SW480 (cell line): ENCODE results near the gene BRSK2.
"Not testable (repeated sequence)": the region's sequence is repeated elsewhere in the genome, so short reads cannot be mapped to it uniquely, and the experiment has no call there.

Experiments used
- DNase-seq: peaks from one replicate; pipeline ENCODE4 v3.0.0-alpha.2; 2016; ENCODE audit warnings: low spot score

Gene BRSK2

GRCh38 chr11:1409852-1410125 lies 20.1 kb downstream of the BRSK2 start:
- DNase-seq: not testable (repeated sequence)

DNA sequence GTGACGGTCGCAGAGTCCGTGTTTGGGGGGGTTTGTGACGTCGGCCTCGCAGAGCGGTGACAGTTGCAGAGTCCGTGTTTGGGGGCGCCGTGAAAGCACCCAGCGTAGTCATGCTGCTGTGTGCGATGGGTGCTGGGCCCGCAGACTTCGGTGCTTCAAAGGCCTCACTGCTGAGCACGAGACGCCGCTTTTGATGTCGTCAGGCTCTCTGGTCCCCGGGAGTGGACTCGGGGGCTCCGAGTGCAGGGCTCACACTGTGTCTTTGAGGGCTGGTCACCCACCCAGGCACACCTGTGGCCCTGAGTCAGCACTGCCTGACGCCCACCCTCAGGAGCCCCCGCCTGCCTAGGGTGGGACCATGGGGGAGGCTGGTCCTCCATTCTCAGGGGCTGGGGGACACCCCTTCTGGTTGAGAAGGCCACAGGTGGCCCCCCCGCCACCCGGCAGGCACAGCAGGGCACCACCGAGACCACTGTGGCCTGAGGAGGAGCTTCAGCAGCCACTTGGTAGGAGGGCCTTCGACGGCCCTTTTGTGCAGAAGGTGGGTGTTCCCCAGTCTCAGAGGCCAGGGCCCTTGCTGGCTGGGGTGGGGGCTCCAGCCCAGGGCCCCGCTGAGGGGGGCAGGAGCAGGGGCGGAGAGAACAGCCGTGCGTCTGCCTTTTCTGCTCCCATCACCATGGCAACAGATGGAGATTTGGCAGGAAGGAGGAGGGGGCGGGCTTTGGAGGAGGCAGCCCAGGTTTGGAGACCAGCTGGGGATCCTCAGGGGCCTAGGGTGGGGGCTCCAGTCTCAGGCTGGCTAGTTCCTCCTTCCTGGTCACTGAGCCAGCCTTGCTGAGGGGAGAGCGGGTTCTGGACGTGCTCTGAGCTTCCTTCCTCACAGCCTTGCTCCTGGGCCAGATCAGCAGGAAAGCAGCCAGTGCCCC lies 20.9 kb downstream of the BRSK2 start:
- no peak for DNase-seq

- no peak for DNase-seq
These were observed 21.6 kb downstream of the BRSK2 start for GRCh38 chr11:1411301-1411700.

GRCh38 chr11:1411739-1412138 lies 22.0 kb downstream of the BRSK2 start:
- DNase-seq: not testable (repeated sequence)

DNA sequence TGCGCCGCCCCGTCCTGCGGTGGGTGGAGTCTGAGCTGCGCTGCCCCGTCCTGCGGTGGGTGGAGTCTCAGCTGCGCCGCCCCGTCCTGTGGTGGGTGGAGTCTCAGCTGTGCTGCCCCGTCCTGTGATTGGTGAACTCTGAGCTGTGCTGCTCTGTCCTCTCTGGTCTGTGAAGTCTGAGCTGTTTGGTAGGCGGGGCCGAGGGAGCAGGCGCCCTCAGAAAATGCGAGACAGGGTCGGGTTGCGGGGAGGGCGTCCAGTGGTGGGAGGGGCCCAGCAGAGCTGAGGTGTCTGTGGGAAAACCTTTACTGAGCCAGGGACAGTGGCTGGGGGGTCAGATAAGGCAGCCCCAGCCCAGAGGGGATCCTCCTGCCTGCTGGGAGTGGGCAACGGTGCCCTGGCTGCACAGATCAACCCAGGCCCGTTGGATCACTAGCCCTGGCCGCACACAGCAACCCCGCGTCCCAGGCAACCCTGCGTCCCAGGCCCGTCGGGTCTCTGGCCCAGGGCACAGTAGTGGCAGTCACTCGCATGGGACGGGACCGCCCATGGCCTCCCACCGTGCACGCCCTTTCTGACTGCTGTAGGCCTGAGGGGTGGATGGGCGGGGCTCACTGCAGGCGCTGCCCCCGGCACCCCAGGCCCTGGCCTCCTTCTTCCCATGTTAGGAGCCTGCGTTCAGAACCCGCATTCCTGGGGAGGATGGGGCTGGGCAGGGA lies 22.8 kb downstream of the BRSK2 start:
- DNase-seq: no peak

DNA sequence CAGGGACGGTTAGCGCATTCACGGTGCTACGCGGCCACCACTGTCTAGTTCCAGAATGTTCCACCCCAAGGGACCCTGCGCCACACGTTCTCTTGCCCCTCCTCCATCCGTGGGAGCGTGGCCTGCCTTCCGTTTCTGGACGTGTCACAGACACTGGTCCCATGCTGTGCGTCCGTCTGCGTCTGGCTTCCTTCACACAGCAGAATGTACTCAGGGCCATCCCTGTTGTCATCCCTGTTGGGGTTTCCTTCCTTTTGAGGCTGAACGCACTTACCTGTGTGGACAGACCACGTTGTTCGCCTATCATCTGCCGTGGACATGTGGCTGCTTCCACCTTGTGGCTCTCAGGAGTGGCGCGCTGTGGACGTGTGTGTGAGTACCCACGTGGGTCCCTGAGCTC lies 24.9 kb downstream of the BRSK2 start:
- no peak for DNase-seq

DNA sequence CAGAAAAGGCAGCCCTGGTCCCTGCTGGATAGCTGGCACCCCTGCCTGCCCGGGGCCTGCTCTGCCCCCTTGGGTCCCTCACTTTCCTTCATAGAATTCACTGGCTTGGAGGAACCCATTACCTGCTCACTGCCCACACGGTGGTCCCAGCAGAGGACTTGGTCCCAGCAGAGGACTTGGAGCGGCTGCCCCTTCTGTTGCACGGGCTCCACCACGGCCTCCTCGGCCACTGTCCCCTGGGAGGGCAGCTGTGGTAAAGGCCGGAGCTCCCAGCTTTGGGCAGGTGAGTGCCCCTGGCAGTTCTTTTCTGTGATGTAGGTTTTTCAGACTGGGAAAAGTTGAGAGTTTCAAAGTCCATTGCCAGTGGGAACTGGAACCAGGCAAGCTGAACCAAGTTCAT lies 25.9 kb downstream of the BRSK2 start:
- no peak for DNase-seq

DNA sequence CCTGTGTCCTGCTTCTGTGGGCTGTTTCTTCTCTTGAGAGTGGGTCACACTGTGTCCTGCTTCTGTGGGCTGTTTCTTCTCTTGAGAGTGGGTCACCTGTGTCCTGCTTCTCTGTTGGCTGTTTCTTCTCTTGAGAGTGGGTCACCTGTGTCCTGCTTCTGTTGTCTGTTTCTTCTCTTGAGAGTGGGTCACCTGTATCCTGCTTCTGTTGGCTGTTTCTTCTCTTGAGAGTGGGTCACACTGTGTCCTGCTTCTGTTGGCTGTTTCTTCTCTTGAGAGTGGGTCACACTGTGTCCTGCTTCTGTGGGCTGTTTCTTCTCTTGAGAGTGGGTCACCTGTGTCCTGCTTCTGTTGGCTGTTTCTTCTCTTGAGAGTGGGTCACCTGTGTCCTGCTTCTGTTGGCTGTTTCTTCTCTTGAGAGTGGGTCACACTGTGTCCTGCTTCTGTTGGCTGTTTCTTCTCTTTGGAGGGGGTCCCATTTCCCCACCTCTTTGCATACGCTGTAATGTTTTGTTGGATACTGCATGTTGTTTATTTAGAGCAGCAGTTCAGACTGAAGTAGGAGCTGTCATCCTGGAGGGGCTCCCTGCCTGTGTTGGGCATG lies 28.6 kb downstream of the BRSK2 start:
- not testable (repeated sequence) for DNase-seq

DNA sequence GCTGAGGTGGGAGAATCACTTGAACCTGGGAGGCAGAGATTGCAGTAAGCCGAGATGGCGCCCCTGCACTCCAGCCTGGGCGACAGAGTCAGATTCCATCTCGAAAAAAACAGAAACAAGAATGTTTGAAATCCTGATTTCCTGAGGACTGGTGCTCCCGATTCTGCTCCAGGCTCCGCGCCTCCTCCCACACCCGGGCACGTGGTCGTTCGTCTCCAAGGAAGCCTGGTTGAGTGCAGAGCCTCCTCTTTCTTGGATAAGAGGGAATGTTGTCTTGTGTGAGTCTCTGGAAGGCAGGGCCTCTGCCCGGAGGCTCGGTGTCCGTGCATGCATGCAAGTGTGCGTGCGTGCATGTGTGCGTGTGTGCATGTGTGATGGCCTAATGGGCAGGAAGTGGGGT lies 30.1 kb downstream of the BRSK2 start:
- no peak for DNase-seq

- DNase-seq: no peak
These were observed 31.6 kb downstream of the BRSK2 start for GRCh38 chr11:1421291-1421690.

DNA sequence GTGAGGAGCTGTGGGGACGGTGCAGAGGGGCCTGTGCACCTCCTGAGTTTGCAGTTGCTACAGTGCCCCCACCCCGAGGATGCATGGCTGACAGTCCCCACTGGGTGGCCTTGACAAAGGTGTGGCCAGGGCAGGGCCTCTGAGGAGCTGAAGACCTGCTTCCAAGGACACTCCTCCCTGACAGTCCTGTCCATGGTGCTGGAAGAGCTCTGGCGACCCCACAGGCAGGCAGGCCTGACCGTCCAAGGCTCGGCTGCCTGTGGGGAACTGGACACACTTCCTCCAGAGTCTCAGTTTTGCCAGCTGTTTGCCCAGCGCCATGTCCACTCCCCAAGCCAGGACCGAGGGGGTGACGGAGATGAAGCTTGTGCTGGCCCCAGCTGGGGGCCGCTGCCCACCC lies 32.7 kb downstream of the BRSK2 start:
- peak; percentile 26 for DNase-seq

DNA sequence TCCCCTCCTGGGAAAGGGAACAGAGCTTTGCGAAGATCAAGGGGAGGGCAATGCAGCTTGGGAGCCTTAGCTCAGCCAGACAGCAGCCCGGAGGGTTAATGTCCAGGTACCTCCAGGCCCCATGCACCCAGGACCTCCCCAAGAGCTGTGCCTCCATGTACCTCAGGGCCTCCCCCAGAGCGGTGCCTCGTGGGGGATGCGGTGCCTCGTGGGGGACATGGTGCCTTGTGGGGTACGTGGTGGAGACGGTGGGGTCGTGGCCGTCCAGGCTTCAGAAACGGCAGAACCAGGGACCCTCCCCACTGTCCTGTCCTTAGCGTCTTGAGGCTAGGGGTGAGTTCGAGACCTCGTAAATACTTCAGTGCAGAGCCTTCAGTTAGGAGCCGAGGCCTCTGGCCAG lies 33.2 kb downstream of the BRSK2 start:
- no peak for DNase-seq

DNA sequence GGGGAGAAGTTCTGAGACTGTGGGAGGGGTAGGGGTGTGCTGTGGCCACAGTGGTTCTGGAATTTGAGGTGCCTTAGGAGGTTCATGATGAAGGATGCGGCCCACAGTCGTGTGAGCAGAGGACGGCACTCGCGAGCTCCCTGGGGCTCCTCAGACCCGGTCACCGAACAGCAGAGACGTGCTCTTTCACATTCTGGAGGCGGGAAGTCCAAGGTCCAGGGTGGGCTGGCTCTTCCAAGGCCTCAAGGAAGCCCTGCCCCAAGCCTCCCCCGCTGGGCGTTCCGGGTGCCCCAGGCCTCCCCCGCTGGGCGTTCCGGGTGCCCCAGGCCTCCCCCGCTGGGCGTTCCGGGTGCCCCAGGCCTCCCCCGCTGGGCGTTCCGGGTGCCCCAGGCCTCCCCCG lies 33.7 kb downstream of the BRSK2 start:
- not testable (repeated sequence) for DNase-seq

DNA sequence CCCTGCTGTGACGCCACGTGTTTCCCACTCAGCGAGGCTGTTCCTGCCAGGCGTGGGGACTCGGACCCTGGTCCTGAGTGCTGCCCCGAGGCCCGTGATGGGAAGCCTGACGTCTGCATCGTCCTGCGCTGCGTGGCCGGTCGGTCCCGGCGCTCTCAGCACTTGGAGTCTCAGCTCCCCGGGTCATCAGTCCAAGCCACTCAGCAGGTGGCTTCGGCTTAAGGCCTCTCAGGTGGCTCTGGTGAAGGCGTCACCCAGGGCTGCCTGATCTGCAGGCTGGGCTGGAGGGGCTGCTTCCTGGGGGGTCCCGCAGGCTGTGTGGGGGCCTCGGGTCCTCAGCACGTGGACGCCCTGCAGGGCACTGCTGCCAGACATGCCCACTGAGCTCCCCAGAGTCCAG lies 35.3 kb downstream of the BRSK2 start:
- no peak for DNase-seq

- DNase-seq: no peak
These were observed 35.7 kb downstream of the BRSK2 start for GRCh38 chr11:1425439-1425838.

DNA sequence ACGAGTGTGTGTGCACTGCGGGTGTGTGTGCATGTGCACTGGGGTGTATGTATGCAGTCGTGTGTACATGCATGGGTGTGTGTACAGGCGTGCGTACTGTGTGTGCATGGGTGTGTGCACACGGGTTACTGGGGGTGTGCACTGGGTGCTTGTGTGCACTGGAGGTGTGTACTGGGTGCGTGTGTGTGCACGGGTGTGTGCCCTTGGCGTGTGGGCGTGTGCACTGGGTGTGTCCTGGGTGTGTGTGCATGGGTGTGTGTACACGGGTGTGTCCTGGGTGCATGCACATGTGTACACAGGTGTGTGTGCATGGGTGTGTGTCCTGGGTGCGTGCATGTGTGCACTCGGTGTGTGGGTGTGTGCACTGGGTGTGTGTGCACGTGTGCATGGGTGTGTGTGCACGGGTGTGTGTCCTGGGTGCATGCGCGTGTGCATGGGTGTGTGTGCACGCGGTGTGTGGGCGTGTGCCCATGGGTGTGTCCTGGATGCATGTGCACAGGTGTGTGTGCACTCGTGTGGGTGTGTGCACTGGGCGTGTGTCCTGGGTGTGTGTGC lies 39.1 kb downstream of the BRSK2 start:
- no peak for DNase-seq

DNA sequence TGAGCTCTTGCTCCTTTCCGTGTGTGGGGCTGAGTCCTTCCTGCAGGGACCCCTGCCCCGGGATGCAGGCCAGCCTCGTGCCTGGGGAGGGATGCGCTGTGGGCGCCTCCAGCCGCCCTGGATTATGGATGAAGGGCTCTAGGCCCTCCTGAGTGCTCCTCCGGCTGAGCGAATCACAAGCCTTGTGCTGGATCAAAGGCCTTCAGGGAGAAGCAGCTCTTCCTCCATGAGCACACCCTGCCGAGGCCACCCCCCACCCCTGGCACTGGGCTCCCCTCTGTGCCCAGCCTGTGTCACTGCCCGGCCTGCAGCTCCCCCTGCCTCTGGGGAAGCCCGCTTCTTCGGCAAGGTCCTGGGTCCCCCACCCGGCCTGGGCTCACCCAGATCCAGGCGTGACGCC lies 43.8 kb downstream of the BRSK2 start:
- DNase-seq: no peak

DNA sequence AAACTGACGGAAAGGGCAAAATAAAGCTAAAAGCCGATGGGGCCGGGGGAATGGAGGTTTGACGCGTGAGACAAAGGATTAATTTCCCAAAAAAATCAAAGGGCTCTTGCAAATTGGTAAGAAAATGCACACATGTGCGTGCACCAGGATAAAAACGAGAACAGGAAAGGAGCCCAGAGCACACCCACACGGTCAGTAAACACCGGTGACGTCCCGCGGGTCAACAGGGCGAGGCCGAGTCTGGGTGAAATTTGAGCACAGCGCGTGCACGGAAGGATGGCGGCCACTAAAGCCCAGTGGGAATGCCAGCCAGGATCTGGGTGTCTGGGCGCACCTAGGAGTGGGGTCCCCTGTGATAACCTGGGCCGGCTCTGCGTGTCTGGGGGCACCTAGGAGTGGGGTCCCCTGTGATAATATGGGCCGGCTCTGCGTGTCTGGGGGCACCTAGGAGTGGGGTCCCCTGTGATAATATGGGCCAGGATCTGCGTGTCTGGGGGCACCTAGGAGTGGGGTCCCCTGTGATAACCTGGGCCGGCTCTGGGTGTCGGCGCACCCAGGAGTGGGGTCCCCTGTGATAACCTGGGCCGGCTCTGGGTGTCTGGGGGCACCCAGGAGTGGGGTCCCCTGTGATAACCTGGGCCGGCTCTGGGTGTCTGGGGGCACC lies 44.4 kb downstream of the BRSK2 start:
- DNase-seq: no peak

DNA sequence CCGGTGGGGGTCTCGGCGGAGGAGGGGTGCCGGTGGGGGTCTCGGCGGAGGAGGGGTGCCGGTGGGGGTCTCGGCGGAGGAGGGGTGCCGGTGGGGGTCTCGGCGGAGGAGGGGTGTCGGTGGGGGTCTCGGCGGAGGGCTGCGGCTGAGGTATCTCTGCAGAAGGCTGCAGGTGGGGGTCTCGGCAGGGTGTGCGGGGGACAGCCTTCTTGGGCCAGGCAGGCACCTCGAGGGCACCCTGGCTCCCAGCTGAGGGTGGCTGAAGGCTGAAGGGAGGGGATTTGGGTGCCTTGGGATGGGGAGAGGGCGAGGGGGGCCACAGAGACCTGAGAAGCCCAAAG lies 45.7 kb downstream of the BRSK2 start:
- DNase-seq: not testable (repeated sequence)

GRCh38 chr11:1435820-1436467 lies 46.2 kb downstream of the BRSK2 start:
- peak; percentile 61 for DNase-seq

DNA sequence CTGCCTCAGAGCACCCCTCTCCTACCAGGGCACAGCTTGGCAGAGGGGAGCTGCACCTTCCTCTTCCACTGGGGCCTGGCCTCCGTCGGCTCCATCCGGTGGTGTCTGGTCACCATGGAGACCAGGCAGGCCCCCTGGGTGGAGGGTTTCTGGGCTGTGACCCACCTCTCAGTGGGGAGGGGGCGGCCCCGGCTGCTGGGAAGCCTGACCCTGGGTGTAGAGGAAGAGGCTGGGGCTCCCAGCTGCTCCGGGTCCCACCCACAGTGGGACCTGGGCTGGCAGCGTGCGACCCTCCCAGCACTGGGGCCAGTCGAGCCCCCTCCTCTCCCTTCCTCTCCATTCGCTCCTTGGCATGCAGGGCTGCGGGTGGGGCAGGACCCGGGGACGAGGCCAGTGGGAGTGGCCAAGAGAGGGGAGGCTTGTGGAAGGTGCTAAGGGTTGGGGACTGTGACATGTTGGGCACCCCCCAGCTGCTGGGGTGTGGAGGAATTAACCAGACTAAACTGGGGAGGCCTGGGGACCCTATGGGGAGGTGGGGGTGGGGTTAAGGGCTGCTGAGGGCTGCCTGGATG lies 46.8 kb downstream of the BRSK2 start:
- DNase-seq: no peak

DNA sequence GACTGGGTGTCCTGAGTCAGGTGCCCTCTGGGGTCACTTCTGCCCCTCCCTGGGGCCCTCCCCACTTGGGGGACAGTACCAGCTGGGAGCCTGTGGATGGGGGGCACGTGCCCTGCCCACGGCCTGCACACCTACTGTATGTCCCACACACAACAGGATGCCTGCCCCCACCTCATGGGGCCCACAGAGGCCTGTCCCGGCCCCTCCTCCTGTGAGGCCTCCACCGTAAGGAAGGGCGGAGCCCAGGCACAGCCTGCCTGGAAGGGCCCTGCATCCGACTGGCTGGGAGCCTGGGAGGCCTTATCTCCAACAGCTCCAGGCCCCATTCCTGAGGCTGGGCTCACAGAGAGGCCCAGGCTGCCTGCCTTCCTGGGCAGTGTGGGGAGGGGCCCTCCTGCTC lies 47.8 kb downstream of the BRSK2 start:
- DNase-seq: no peak
